ENCODE results near the gene SMG6. TPM values are rescaled to one million over a fixed set of nuclear protein-coding genes. Genes with fewer than 3 reads are reported as not detected.

Gene SMG6
- total RNA-seq, 1 donor from 2014 or later: 36.7 TPM

- DNase-seq (ENCODE audit: extremely low spot score, unreplicated experiment): peak; percentile 93
- Mint-ChIP-seq H3K4me1 (ENCODE audit: unreplicated experiment) (peaks cover 26% of the 10 kb centered on the region), H3K36me3 (ENCODE audit: unreplicated experiment) (peaks cover 14% of the 10 kb centered on the region), H3K27ac (ENCODE audit: unreplicated experiment) (peak overlapping the region; percentile 79), H3K4me3 (ENCODE audit: unreplicated experiment) (no peak overlapping the region), H3K9me3 (ENCODE audit: unreplicated experiment) (no peaks in the 10 kb centered on the region), H3K27me3 (ENCODE audit: unreplicated experiment) (no peaks in the 10 kb centered on the region)
- peak; percentile 99 for TF ChIP-seq CTCF (IDR thresholded peaks at IDR 0.05)
These were observed 58.8 kb downstream of the SMG6 start for GRCh38 chr17:2244545-2245525.

GRCh38 chr17:2243953-2244352 is 59.6 kb downstream of the SMG6 start:
- no peak for TF ChIP-seq CTCF (IDR thresholded peaks at IDR 0.05)
- Mint-ChIP-seq H3K36me3 (ENCODE audit: unreplicated experiment) (peaks cover 9% of the 10 kb centered on the region), H3K4me3 (ENCODE audit: unreplicated experiment) (no peak overlapping the region), H3K9me3 (ENCODE audit: unreplicated experiment) (no peaks in the 10 kb centered on the region), H3K4me1 (ENCODE audit: unreplicated experiment) (peaks cover 26% of the 10 kb centered on the region), H3K27ac (ENCODE audit: unreplicated experiment) (peak overlapping the region; percentile 79), H3K27me3 (ENCODE audit: unreplicated experiment) (no peaks in the 10 kb centered on the region)
- DNase-seq (ENCODE audit: extremely low spot score, unreplicated experiment): no peak

- Mint-ChIP-seq H3K9me3 (ENCODE audit: unreplicated experiment) (no peaks in the 10 kb centered on the region), H3K4me1 (ENCODE audit: unreplicated experiment) (peaks cover 47% of the 10 kb centered on the region), H3K27me3 (ENCODE audit: unreplicated experiment) (no peaks in the 10 kb centered on the region), H3K27ac (ENCODE audit: unreplicated experiment) (no peak overlapping the region), H3K36me3 (ENCODE audit: unreplicated experiment) (peaks cover 9% of the 10 kb centered on the region), H3K4me3 (ENCODE audit: unreplicated experiment) (no peak overlapping the region)
- no peak for DNase-seq (ENCODE audit: extremely low spot score, unreplicated experiment)
- no peak for TF ChIP-seq CTCF (IDR thresholded peaks at IDR 0.05)
These were observed 61.8 kb downstream of the SMG6 start for GRCh38 chr17:2241823-2242222.

- DNase-seq (ENCODE audit: extremely low spot score, unreplicated experiment): no peak
- TF ChIP-seq CTCF (IDR thresholded peaks at IDR 0.05): no peak
- peaks cover 9% of the 10 kb centered on the region for H3K36me3 Mint-ChIP-seq (ENCODE audit: unreplicated experiment)
- no peaks in the 10 kb centered on the region for H3K9me3 Mint-ChIP-seq (ENCODE audit: unreplicated experiment)
- H3K4me3 Mint-ChIP-seq (ENCODE audit: unreplicated experiment): no peak overlapping the region
- no peak overlapping the region for H3K27ac Mint-ChIP-seq (ENCODE audit: unreplicated experiment)
- peaks cover 47% of the 10 kb centered on the region for H3K4me1 Mint-ChIP-seq (ENCODE audit: unreplicated experiment)
- H3K27me3 Mint-ChIP-seq (ENCODE audit: unreplicated experiment): no peaks in the 10 kb centered on the region
These were observed 63.0 kb downstream of the SMG6 start for GRCh38 chr17:2240541-2240940.

GRCh38 chr17:2239882-2240430 is 63.6 kb downstream of the SMG6 start:
- H3K27me3 Mint-ChIP-seq (ENCODE audit: unreplicated experiment): no peaks in the 10 kb centered on the region
- H3K27ac Mint-ChIP-seq (ENCODE audit: unreplicated experiment): no peak overlapping the region
- H3K9me3 Mint-ChIP-seq (ENCODE audit: unreplicated experiment): no peaks in the 10 kb centered on the region
- DNase-seq (ENCODE audit: extremely low spot score, unreplicated experiment): no peak
- H3K4me3 Mint-ChIP-seq (ENCODE audit: unreplicated experiment): no peak overlapping the region
- peaks cover 47% of the 10 kb centered on the region for H3K4me1 Mint-ChIP-seq (ENCODE audit: unreplicated experiment)
- peaks cover 12% of the 10 kb centered on the region for H3K36me3 Mint-ChIP-seq (ENCODE audit: unreplicated experiment)
- TF ChIP-seq CTCF (IDR thresholded peaks at IDR 0.05): no peak
